HUES6 (cell line): ENCODE results near the gene ITGA5.

Experiments used
- H3K27ac ChIP-seq: 2 replicates; pipeline ENCODE4 v1.7.0; 2013; ENCODE audit warnings: low read depth, mild to moderate bottlenecking, low read length, inconsistent platforms
- H3K27me3 ChIP-seq: 2 replicates; pipeline ENCODE4 v1.6.1; 2013; ENCODE audit warnings: low read length; ENCODE audit not compliant: control insufficient read depth, insufficient read depth
- H3K36me3 ChIP-seq: 2 replicates; pipeline ENCODE4 v1.6.1; 2013; ENCODE audit warnings: low read length; ENCODE audit not compliant: control insufficient read depth, insufficient read depth
- H3K4me1 ChIP-seq: 2 replicates; pipeline ENCODE4 v1.6.1; 2013; ENCODE audit warnings: low read length; ENCODE audit not compliant: control insufficient read depth, insufficient read depth
- H3K4me3 ChIP-seq: 2 replicates; pipeline ENCODE4 v1.5.1; 2013; ENCODE audit warnings: low read depth, low read length
- H3K9ac ChIP-seq: one replicate; pipeline ENCODE4 v1.6.1; 2013; ENCODE audit warnings: mild to moderate bottlenecking, low read length
- H3K9me3 ChIP-seq: 2 replicates; pipeline ENCODE4 v1.6.1; 2013; ENCODE audit warnings: low read depth, low read length; ENCODE audit not compliant: control insufficient read depth, insufficient read depth

Gene ITGA5

GRCh38 chr12:54419088-54419887 lies at the start of gene ITGA5:
Gene ITGA5 (minus strand): TSS chr12:54419266. CDS start chr12:54419198, 68 bp downstream.
- H3K9ac ChIP-seq, result peak within 1 kb of the TSS; percentile 82
- H3K4me3 ChIP-seq, result peak within 1 kb of the TSS; percentile 90
- no peaks in the 10 kb centered on the region for H3K36me3 ChIP-seq
- H3K9me3 ChIP-seq, result no peaks in the 10 kb centered on the region
- H3K4me1 ChIP-seq, result peaks cover 49% of the 10 kb centered on the region
- peaks cover 21% of the 10 kb centered on the region for H3K27me3 ChIP-seq
- peak within 1 kb of the TSS; percentile 89; the same call in 1 of the 2 replicates for H3K27ac ChIP-seq

GRCh38 chr12:54465857-54466523 lies 46.9 kb upstream of the ITGA5 start:
- no peak overlapping the region for H3K9ac ChIP-seq
- no peak overlapping the region for H3K27ac ChIP-seq
- H3K4me3 ChIP-seq, result no peak overlapping the region

GRCh38 chr12:54463484-54463883 lies 44.4 kb upstream of the ITGA5 start:
- Histone ChIP-seq H3K4me3 (no peak overlapping the region), H3K9ac (no peak overlapping the region), H3K27ac (no peak overlapping the region), H3K27me3 (peaks cover 39% of the 10 kb centered on the region), H3K36me3 (no peaks in the 10 kb centered on the region), H3K4me1 (no peaks in the 10 kb centered on the region), H3K9me3 (no peaks in the 10 kb centered on the region)

More at GRCh38 chr12:54465857-54466523, 46.9 kb upstream of the ITGA5 start:
- peaks cover 24% of the 10 kb centered on the region for H3K27me3 ChIP-seq
- H3K4me1 ChIP-seq, result no peaks in the 10 kb centered on the region
- H3K9me3 ChIP-seq, result no peaks in the 10 kb centered on the region
- no peaks in the 10 kb centered on the region for H3K36me3 ChIP-seq

- H3K4me1 ChIP-seq, result no peaks in the 10 kb centered on the region
- H3K36me3 ChIP-seq, result no peaks in the 10 kb centered on the region
- peaks cover 40% of the 10 kb centered on the region for H3K27me3 ChIP-seq
- no peak overlapping the region for H3K27ac ChIP-seq
- no peak overlapping the region for H3K4me3 ChIP-seq
- no peaks in the 10 kb centered on the region for H3K9me3 ChIP-seq
- no peak overlapping the region for H3K9ac ChIP-seq
These were observed 44.0 kb upstream of the ITGA5 start for GRCh38 chr12:54463034-54463433.

GRCh38 chr12:54460317-54460923 lies 41.4 kb upstream of the ITGA5 start:
- peaks cover 66% of the 10 kb centered on the region for H3K27me3 ChIP-seq
- H3K9me3 ChIP-seq, result no peaks in the 10 kb centered on the region
- no peak overlapping the region for H3K4me3 ChIP-seq
- H3K9ac ChIP-seq, result no peak overlapping the region
- no peaks in the 10 kb centered on the region for H3K4me1 ChIP-seq
- no peak overlapping the region for H3K27ac ChIP-seq
- H3K36me3 ChIP-seq, result no peaks in the 10 kb centered on the region

GRCh38 chr12:54459355-54459754 lies 40.3 kb upstream of the ITGA5 start:
- Histone ChIP-seq H3K4me3 (no peak overlapping the region), H3K36me3 (no peaks in the 10 kb centered on the region), H3K27ac (no peak overlapping the region), H3K9ac (no peak overlapping the region), H3K9me3 (no peaks in the 10 kb centered on the region), H3K27me3 (peaks cover 76% of the 10 kb centered on the region), H3K4me1 (no peaks in the 10 kb centered on the region)

GRCh38 chr12:54455760-54456469 lies 36.8 kb upstream of the ITGA5 start:
- no peak overlapping the region for H3K27ac ChIP-seq
- no peaks in the 10 kb centered on the region for H3K9me3 ChIP-seq
- peaks cover 16% of the 10 kb centered on the region for H3K4me1 ChIP-seq
- H3K27me3 ChIP-seq, result peaks cover 87% of the 10 kb centered on the region
- no peaks in the 10 kb centered on the region for H3K36me3 ChIP-seq
- H3K4me3 ChIP-seq, result no peak overlapping the region
- H3K9ac ChIP-seq, result no peak overlapping the region

- Histone ChIP-seq H3K27me3 (peaks cover 99% of the 10 kb centered on the region), H3K9ac (no peak overlapping the region), H3K36me3 (no peaks in the 10 kb centered on the region), H3K4me3 (no peak overlapping the region), H3K9me3 (no peaks in the 10 kb centered on the region), H3K4me1 (peaks cover 16% of the 10 kb centered on the region), H3K27ac (no peak overlapping the region)
These were observed 33.6 kb upstream of the ITGA5 start for GRCh38 chr12:54452628-54453027.

- Histone ChIP-seq H3K27ac (no peak overlapping the region), H3K27me3 (peaks cover 95% of the 10 kb centered on the region), H3K4me1 (peaks cover 16% of the 10 kb centered on the region), H3K9me3 (no peaks in the 10 kb centered on the region), H3K36me3 (no peaks in the 10 kb centered on the region), H3K9ac (no peak overlapping the region), H3K4me3 (no peak overlapping the region)
These were observed 29.3 kb upstream of the ITGA5 start for GRCh38 chr12:54448344-54448743.

- H3K27me3 ChIP-seq, result peaks cover 94% of the 10 kb centered on the region
- H3K27ac ChIP-seq, result no peak overlapping the region
- H3K4me3 ChIP-seq, result no peak overlapping the region
- no peaks in the 10 kb centered on the region for H3K9me3 ChIP-seq
- no peaks in the 10 kb centered on the region for H3K36me3 ChIP-seq
- peaks cover 16% of the 10 kb centered on the region for H3K4me1 ChIP-seq
- no peak overlapping the region for H3K9ac ChIP-seq
These were observed 28.9 kb upstream of the ITGA5 start for GRCh38 chr12:54447917-54448316.
